Fibroblast of the aortic adventitia (primary cell): ENCODE data around the gene CCDC80. TPM values are rescaled to one million over a fixed set of nuclear protein-coding genes. Genes with fewer than 3 reads are reported as not detected.
A peak's percentile ranks its signal among the peaks of the same experiment; 100 is the strongest.
"Not testable (repeated sequence)": the region's sequence is repeated elsewhere in the genome, so short reads cannot be mapped to it uniquely, and the experiment has no call there.

Experiments
- DNase-seq: peaks from one replicate; pipeline ENCODE4 v3.0.0-alpha.2; 2010; ENCODE audit warnings: low read depth
- H3K4me3 ChIP-seq: 2 replicates; pipeline ENCODE4 v1.5.1; 2011; ENCODE audit warnings: low read depth, mild to moderate bottlenecking, control low read depth, low read length, moderate library complexity
- total RNA-seq: library from RNA; depleted of rRNA; stranded (reverse); fragments of >200 nt; gene quantifications from 2 replicates; pipeline ENCODE4 v1.2.3, GENCODE V29; 2012; ENCODE audit warnings: low replicate concordance
- TF ChIP-seq, protein P1 (sequence below): IDR thresholded peaks from 2 replicates; pipeline ENCODE4 v1.5.1; 2011; ENCODE audit warnings: mild to moderate bottlenecking, low read length, control low read depth, inconsistent platforms; ENCODE audit not compliant: insufficient read depth

CCDC80 gene
- total RNA-seq, 1 donor = 614 TPM

DNA sequence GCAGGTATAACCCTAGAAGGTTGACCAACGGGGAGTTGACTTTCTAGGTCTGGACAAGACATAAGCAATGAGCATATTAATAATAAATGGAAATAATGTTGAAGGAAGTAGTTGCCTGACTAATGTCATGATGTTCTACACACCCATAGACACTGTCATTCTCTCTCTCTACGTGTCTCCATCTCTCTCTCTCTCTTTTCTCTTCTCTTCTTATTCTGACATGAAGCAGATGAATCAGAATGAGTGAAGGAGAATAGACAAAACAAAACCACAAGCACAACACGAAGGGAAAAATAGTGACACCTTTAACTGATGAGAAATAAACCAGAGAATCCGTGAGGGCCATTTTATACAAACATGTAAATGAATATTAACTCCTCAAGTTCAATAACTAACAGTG, 26.7 kb upstream of the CCDC80 start:
- TF ChIP-seq, protein P1, sequence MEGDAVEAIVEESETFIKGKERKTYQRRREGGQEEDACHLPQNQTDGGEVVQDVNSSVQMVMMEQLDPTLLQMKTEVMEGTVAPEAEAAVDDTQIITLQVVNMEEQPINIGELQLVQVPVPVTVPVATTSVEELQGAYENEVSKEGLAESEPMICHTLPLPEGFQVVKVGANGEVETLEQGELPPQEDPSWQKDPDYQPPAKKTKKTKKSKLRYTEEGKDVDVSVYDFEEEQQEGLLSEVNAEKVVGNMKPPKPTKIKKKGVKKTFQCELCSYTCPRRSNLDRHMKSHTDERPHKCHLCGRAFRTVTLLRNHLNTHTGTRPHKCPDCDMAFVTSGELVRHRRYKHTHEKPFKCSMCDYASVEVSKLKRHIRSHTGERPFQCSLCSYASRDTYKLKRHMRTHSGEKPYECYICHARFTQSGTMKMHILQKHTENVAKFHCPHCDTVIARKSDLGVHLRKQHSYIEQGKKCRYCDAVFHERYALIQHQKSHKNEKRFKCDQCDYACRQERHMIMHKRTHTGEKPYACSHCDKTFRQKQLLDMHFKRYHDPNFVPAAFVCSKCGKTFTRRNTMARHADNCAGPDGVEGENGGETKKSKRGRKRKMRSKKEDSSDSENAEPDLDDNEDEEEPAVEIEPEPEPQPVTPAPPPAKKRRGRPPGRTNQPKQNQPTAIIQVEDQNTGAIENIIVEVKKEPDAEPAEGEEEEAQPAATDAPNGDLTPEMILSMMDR = peak; percentile 6
- no peak for DNase-seq
- no peak overlapping the region for H3K4me3 ChIP-seq

- H3K4me3 ChIP-seq, DNase-seq: not testable (repeated sequence)
Measured at GRCh38 chr3:112665009-112665408, 24.1 kb upstream of the CCDC80 start.

DNA sequence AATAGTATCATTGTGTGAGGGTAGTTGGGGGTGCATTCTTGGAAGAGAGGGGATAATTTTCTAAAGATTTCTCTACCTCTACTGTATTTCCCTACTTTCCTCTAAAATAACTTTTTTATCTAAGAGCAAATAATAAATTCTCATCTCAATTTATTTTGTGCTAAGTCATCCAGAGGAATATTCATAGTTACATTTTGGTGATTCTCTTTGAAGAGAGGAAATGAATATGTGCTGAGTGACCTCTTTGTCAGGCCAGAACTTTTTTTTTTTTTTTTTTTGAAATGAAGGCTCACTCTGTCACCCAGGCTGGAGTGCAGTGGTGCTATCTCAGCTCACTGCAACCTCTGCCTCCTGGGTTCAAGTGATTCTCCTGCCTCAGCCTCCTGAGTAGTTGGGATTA, 15.1 kb upstream of the CCDC80 start:
- no peak overlapping the region for H3K4me3 ChIP-seq
- DNase-seq = no peak
- TF ChIP-seq, protein P1 = no peak

- no peak for DNase-seq
- TF ChIP-seq, protein P1 = peak; percentile 26
Measured at GRCh38 chr3:112654979-112655378, 14.0 kb upstream of the CCDC80 start.

GRCh38 chr3:112654492-112654891, 13.5 kb upstream of the CCDC80 start:
- no peak overlapping the region for H3K4me3 ChIP-seq
- DNase-seq = no peak
- TF ChIP-seq, protein P1 = no peak

More at GRCh38 chr3:112654979-112655378, 14.0 kb upstream of the CCDC80 start:
- no peak overlapping the region for H3K4me3 ChIP-seq

GRCh38 chr3:112653881-112654300, 12.9 kb upstream of the CCDC80 start:
- TF ChIP-seq, protein P1 = no peak
- peak overlapping the region; percentile 5 for H3K4me3 ChIP-seq
- peak; percentile 93 for DNase-seq

DNA sequence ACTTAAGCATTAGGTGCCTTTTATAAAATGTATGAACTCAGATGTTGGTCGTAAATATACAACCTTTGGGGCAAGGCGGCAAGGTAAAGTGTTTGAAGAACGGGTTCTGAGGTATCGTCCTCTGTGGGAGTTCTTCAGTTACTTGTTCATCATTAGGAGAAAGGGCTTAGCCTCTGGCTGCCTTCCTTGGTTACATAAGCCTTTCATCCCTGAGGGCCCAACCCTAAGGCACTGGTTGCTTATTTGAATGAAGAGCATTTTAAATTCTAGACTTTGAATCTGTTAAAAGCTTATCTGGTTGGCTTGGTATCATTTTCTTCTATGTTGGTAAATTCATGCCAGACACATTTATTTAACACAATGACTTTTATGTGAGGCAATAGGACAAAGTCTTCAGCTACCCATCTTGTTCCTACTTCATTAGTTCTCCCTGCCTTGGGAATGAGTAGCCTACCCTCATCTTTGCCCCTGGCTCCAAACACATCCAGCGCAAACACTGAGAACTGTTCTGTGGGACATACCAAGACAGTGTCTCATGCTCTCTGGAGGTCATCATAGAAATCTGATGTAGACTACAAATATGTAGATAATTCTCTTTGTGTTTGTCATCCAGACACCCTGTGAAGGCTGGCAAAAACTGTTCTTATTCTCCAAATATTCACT, 12.4 kb upstream of the CCDC80 start:
- TF ChIP-seq, protein P1 = no peak
- H3K4me3 ChIP-seq = no peak overlapping the region
- DNase-seq = peak; percentile 98
